KMS-11 (cell line): ENCODE data around the gene BCOR.

Experiments
- H2AFZ ChIP-seq: fragments of 200-600 bp; sonication (generic); 2 replicates; pipeline ENCODE4 v1.6.1; 2016; ENCODE audit warnings: antibody characterized with exemption, mixed run types, low read depth
- H3K27ac ChIP-seq: fragments of 200-600 bp; sonication (generic); 2 replicates; pipeline ENCODE4 v1.6.1; 2016; ENCODE audit warnings: mild to moderate bottlenecking, mixed run types
- H3K27me3 ChIP-seq: fragments of 200-600 bp; sonication (generic); 2 replicates; pipeline ENCODE4 v1.6.1; 2017; ENCODE audit warnings: mild to moderate bottlenecking, low read depth, mixed run types, moderate library complexity; ENCODE audit not compliant: insufficient read depth
- H3K36me3 ChIP-seq: fragments of 200-600 bp; sonication (generic); 2 replicates; pipeline ENCODE4 v1.6.1; 2017; ENCODE audit warnings: mild to moderate bottlenecking, mixed run types; ENCODE audit not compliant: insufficient read depth
- H3K4me1 ChIP-seq: fragments of 200-600 bp; sonication (generic); 2 replicates; pipeline ENCODE4 v1.6.1; 2016; ENCODE audit warnings: mild to moderate bottlenecking, low read depth, mixed run types; ENCODE audit not compliant: poor library complexity, severe bottlenecking
- H3K4me2 ChIP-seq: fragments of 200-600 bp; sonication (generic); 2 replicates; pipeline ENCODE4 v1.7.0; 2016; ENCODE audit warnings: mild to moderate bottlenecking, mixed run types
- H3K4me3 ChIP-seq: fragments of 200-600 bp; sonication (generic); IDR thresholded peaks from 2 replicates; pipeline ENCODE4 v1.6.1; 2017; ENCODE audit warnings: low read depth, low read length, mixed read lengths; ENCODE audit not compliant: insufficient read depth
- H3K79me2 ChIP-seq: fragments of 200-600 bp; sonication (generic); 2 replicates; pipeline ENCODE4 v1.6.1; 2016; ENCODE audit warnings: low read depth, mixed run types; ENCODE audit not compliant: insufficient read depth
- H3K9ac ChIP-seq: fragments of 200-600 bp; sonication (generic); 2 replicates; pipeline ENCODE4 v1.6.1; 2016; ENCODE audit warnings: mild to moderate bottlenecking, mixed run types
- H4K20me1 ChIP-seq: fragments of 200-600 bp; sonication (generic); 2 replicates; pipeline ENCODE4 v1.6.1; 2016; ENCODE audit warnings: mild to moderate bottlenecking, mixed run types; ENCODE audit not compliant: insufficient read depth
- CTCF ChIP-seq: fragments of 200-600 bp; sonication (generic); conservative IDR thresholded peaks from 2 replicates; pipeline ENCODE4 v1.6.1; 2017; ENCODE audit warnings: low read depth, mild to moderate bottlenecking, antibody characterized with exemption, low read length, moderate library complexity, mixed read lengths

Gene BCOR

GRCh38 chrX:40043895-40044294 is 53.9 kb downstream of the BCOR start:
- no peak for TF ChIP-seq CTCF

GRCh38 chrX:40041915-40042314 is 55.8 kb downstream of the BCOR start:
- no peak for TF ChIP-seq CTCF
- Histone ChIP-seq H3K4me2 (no peak overlapping the region), H3K79me2 (no peaks in the 10 kb centered on the region), H2AFZ (no peak overlapping the region), H3K27me3 (no peaks in the 10 kb centered on the region), H3K4me3 (no peak overlapping the region), H4K20me1 (no peaks in the 10 kb centered on the region), H3K9ac (no peak overlapping the region), H3K27ac (no peak overlapping the region), H3K4me1 (no peaks in the 10 kb centered on the region), H3K36me3 (no peaks in the 10 kb centered on the region)

More at GRCh38 chrX:40043895-40044294, 53.9 kb downstream of the BCOR start:
- no peaks in the 10 kb centered on the region for H4K20me1 ChIP-seq
- no peak overlapping the region for H3K9ac ChIP-seq
- no peak overlapping the region for H3K4me3 ChIP-seq
- H3K4me2 ChIP-seq = no peak overlapping the region
- H3K4me1 ChIP-seq = no peaks in the 10 kb centered on the region
- H3K27me3 ChIP-seq = no peaks in the 10 kb centered on the region
- no peak overlapping the region for H3K27ac ChIP-seq
- no peak overlapping the region for H2AFZ ChIP-seq
- H3K79me2 ChIP-seq = no peaks in the 10 kb centered on the region
- H3K36me3 ChIP-seq = no peaks in the 10 kb centered on the region

GRCh38 chrX:40040686-40041461 is 56.9 kb downstream of the BCOR start:
- Histone ChIP-seq H3K27ac (no peak overlapping the region), H3K79me2 (no peaks in the 10 kb centered on the region), H3K4me2 (no peak overlapping the region), H4K20me1 (no peaks in the 10 kb centered on the region), H3K36me3 (no peaks in the 10 kb centered on the region), H3K4me1 (no peaks in the 10 kb centered on the region), H2AFZ (no peak overlapping the region), H3K27me3 (no peaks in the 10 kb centered on the region), H3K9ac (no peak overlapping the region), H3K4me3 (no peak overlapping the region)
- TF ChIP-seq CTCF = no peak

- no peak for TF ChIP-seq CTCF
- H3K4me2 ChIP-seq = no peak overlapping the region
- H4K20me1 ChIP-seq = no peaks in the 10 kb centered on the region
- no peaks in the 10 kb centered on the region for H3K36me3 ChIP-seq
- H3K4me1 ChIP-seq = no peaks in the 10 kb centered on the region
- H2AFZ ChIP-seq = no peak overlapping the region
- no peaks in the 10 kb centered on the region for H3K27me3 ChIP-seq
- H3K79me2 ChIP-seq = no peaks in the 10 kb centered on the region
- H3K27ac ChIP-seq = no peak overlapping the region
- no peak overlapping the region for H3K4me3 ChIP-seq
- no peak overlapping the region for H3K9ac ChIP-seq
Observed at GRCh38 chrX:40039887-40040286, 57.9 kb downstream of the BCOR start.
